Fibroblast of lung (primary cell): Measurements from ENCODE around the gene KRT34.

Experiments used
- CTCF ChIP-seq, 2 donors: IDR thresholded peaks in 1 of 2; conservative IDR thresholded peaks in 1 of 2; 1 replicate in 1 of 2; 2 replicates in 1 of 2; pipeline ENCODE4 v1.5.1; 2011 to 2012; ENCODE audit warnings: low read length in 2 of 2, control low read depth in 1 of 2, inconsistent platforms in 1 of 2, low read depth in 1 of 2, mild to moderate bottlenecking in 1 of 2
- EZH2 ChIP-seq: IDR thresholded peaks from 2 replicates; pipeline ENCODE4 v1.5.1; 2012; ENCODE audit warnings: low read length, control low read depth, mild to moderate bottlenecking; ENCODE audit errors: missing control alignments

DNA sequence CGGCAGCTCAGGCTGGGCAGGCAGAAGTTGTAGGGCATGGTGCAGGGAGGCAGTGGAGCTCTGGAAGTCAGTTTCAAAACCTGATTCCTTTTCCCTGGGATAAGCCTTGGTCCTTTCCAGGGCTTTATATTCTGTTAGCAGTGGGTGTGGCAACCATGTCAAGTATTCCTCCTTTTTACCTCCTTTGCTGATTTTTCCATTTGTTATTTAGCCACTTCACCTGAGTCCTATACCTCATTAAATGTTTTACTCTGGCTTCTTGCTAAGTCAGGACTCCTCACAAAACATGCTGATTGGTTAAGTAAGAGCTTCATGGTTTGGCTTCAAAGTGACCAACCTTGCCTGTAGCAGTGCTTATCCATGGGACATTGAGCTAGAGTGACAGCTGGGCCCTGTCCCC, 12.4 kb downstream of the KRT34 start, which contains the start of gene KRT33B:
- no peak for TF ChIP-seq CTCF (conservative IDR thresholded peaks at IDR 0.05 in 1 of 2, IDR thresholded peaks at IDR 0.05 in 1 of 2; ENCODE audit: low read depth in 1 of 2, low read length in 2 of 2)
- TF ChIP-seq EZH2: no peak
